ENCODE measurements around the gene LRRC8E. TPM values are rescaled to one million over a fixed set of nuclear protein-coding genes. Genes with fewer than 3 reads are reported as not detected.

LRRC8E gene
- total RNA-seq, 1 experiment from 2014 or later = 18.1 TPM

- no peaks in the 10 kb centered on the region for H3K79me2 ChIP-seq (ENCODE audit: insufficient read depth, low read length)
- H3K4me3 ChIP-seq (replicated peaks in 1 of 2; ENCODE audit: low read depth in 1 of 2, low read length in 2 of 2) = no peak overlapping the region
- TF ChIP-seq REST (IDR thresholded peaks at IDR 0.05; ENCODE audit: low read depth) = no peak
- no peak for TF ChIP-seq EZH2phosphoT487 (IDR thresholded peaks at IDR 0.05; ENCODE audit: borderline replicate concordance)
- TF ChIP-seq ZFX (IDR thresholded peaks at IDR 0.05) = no peak
- TF ChIP-seq CBX3 (IDR thresholded peaks at IDR 0.05; ENCODE audit: low read depth) = no peak
- no peak for TF ChIP-seq SRF (IDR thresholded peaks at IDR 0.05; ENCODE audit: low read depth)
- no peak for TF ChIP-seq ZBTB33 (IDR thresholded peaks at IDR 0.05; ENCODE audit: extremely low read depth, insufficient replicate concordance, low read length)
- TF ChIP-seq ELF1 (IDR thresholded peaks at IDR 0.05; ENCODE audit: borderline replicate concordance, low read depth) = no peak
- no peak for TF ChIP-seq JUND (IDR thresholded peaks at IDR 0.05)
- H4K20me1 ChIP-seq (ENCODE audit: insufficient read depth) = no peaks in the 10 kb centered on the region
- ChIA-PET POLR2A (no interaction called here), CTCF (interaction anchor here (1.4 kb wide), 1 partner anchor 13 kb away, joined by 6 read pairs; no protein-coding TSS in a partner anchor), RAD21 (ENCODE audit: low non-redundant PET in 1 of 2, low total read pairs in 2 of 2, uncharacterized antibody in 2 of 2, unreplicated experiment in 2 of 2) (no interaction called here)
- no peak overlapping the region for H3K9ac ChIP-seq (ENCODE audit: low read length)
- BruUV-seq (replicated peaks) = no TSS peak
- H3K9me3 ChIP-seq (ENCODE audit: control insufficient read depth in 1 of 2, insufficient read depth in 1 of 2, low read depth in 1 of 2, low read length in 2 of 2) = no peaks in the 10 kb centered on the region
- no peak for ATAC-seq
- no peak overlapping the region for H3K4me2 ChIP-seq (ENCODE audit: low read length)
- no peaks in the 10 kb centered on the region for H3K9me2 ChIP-seq (ENCODE audit: insufficient read depth)
- no peak overlapping the region for H2AFZ ChIP-seq (ENCODE audit: low read depth, low read length, poor library complexity, severe bottlenecking)
- no peak for DNase-seq (ENCODE audit: low read depth, low spot score)
- H3K36me3 ChIP-seq (ENCODE audit: control insufficient read depth in 1 of 2, insufficient read depth in 2 of 2, low read length in 2 of 2) = no peaks in the 10 kb centered on the region
- peaks cover 11 to 24% of the 10 kb centered on the region in 2 experiments; a peak in 3 of 4 replicates for H3K4me1 ChIP-seq (ENCODE audit: control insufficient read depth in 1 of 2, insufficient read depth in 2 of 2, low read length in 2 of 2)
- intact Hi-C loops (cut with micrococcal nuclease) = no loop called here
- H3K27me3 ChIP-seq (ENCODE audit: insufficient read depth, low read length) = no peaks in the 10 kb centered on the region
- H3K27ac ChIP-seq (ENCODE audit: low read depth, low read length) = no peak overlapping the region
These were observed 31.3 kb upstream of the LRRC8E start for GRCh38 chr19:7856679-7857663.

Measured in HCT116 (cell line).